ENCODE data around the gene SND1. TPM values are rescaled to one million over a fixed set of nuclear protein-coding genes. Genes with fewer than 3 reads are reported as not detected.

SND1 gene
- total RNA-seq, 5 donors from 2014 or later (not counting 1 experiment from before 2014, with no cell fraction given): 137 to 187 (median 154) TPM

- H3K9me3 ChIP-seq: no peaks in the 10 kb centered on the region
- peak overlapping the region; percentile 12 to 80 for H3K4me3 ChIP-seq (ENCODE audit: control insufficient read depth in 1 of 2, extremely low read depth in 1 of 2, low read length in 1 of 2)
- ChIA-PET CTCF (no interaction called here), POLR2A (no interaction called here)
- peaks cover 0 to 4% of the 10 kb centered on the region in 2 donors for H3K36me3 ChIP-seq (ENCODE audit: control insufficient read depth in 2 of 2, extremely low read depth in 1 of 2, insufficient read depth in 1 of 2, low read length in 1 of 2)
- Mint-ChIP-seq H3K36me3 (peaks cover 19% of the 10 kb centered on the region), H3K27ac (no peak overlapping the region), H3K27me3 (peaks cover 0 to 12% of the 10 kb centered on the region in 2 donors), H3K4me3 (peak overlapping the region; percentile 76 to 87 (median 84)), H3K9me3 (no peaks in the 10 kb centered on the region), H3K4me1 (peaks cover 20 to 26% (median 23%) of the 10 kb centered on the region in 3 donors)
- peaks cover 2 to 23% of the 10 kb centered on the region in 2 experiments for H3K27me3 ChIP-seq (replicated peaks in 1 of 2; ENCODE audit: control insufficient read depth in 2 of 2, extremely low read depth in 1 of 2, insufficient read depth in 2 of 2, low read length in 1 of 2)
- no peak overlapping the region for H3K27ac ChIP-seq (ENCODE audit: low read length)
- DNase-seq (peak in 33 of 35 experiments; percentile 12 to 73 (median 40)), ATAC-seq (replicated peaks in 1 of 4) (peak; percentile 80 to 94 (median 82))
- H3K4me1 ChIP-seq (ENCODE audit: control insufficient read depth in 1 of 2, extremely low read depth in 1 of 2, insufficient read depth in 2 of 2, low read length in 2 of 2): peaks cover 5 to 21% of the 10 kb centered on the region in 2 experiments
- under 1% methylated on average over 62 of the region's 87 CpGs for WGBS (ENCODE audit: insufficient coverage)
Observed at GRCh38 chr7:128031901-128032604, 380.1 kb downstream of the SND1 start.

DNA sequence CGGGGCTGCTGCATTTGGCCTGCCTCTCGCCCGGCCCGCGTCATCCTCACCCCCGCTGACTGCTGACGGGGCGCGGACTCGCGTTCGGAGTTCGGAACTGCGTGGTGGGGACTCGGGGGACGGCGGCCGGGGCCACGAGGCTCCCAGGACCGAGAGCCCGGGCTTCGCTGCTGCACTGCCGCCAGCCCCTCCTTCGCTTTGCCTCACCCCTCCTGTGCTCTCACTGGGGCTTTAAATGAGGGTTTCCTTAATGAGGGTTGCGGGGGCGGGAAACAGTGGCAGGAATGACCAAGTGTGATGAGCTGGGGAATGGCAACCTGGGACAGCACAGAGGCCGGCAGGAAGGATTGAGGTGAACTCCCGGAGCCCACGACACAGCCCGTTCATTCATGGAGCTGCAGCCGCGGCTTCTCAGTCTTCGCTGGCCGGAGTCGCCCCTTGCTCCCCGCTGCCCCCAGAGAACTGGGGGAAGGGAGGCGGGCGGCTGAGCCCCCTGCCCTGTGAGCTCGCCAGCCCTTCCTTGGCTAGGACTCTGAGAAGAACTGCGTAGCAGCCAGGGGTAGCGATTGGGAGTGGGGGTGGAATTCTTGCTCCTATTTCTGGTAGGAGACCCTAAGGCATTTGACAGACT is 380.7 kb downstream of the SND1 start:
- Histone ChIP-seq H3K4me1 (ENCODE audit: control insufficient read depth in 1 of 2, extremely low read depth in 1 of 2, insufficient read depth in 2 of 2, low read length in 2 of 2) (peaks cover 5 to 21% of the 10 kb centered on the region in 2 experiments), H3K27me3 (replicated peaks in 1 of 2; ENCODE audit: control insufficient read depth in 2 of 2, extremely low read depth in 1 of 2, insufficient read depth in 2 of 2, low read length in 1 of 2) (peaks cover 2 to 23% of the 10 kb centered on the region in 2 experiments), H3K36me3 (ENCODE audit: control insufficient read depth in 2 of 2, extremely low read depth in 1 of 2, insufficient read depth in 1 of 2, low read length in 1 of 2) (peaks cover 0 to 4% of the 10 kb centered on the region in 2 donors), H3K9me3 (no peaks in the 10 kb centered on the region), H3K27ac (ENCODE audit: low read length) (no peak overlapping the region), H3K4me3 (ENCODE audit: control insufficient read depth in 1 of 2, extremely low read depth in 1 of 2, low read length in 1 of 2) (peak overlapping the region in 1 of 2 donors; percentile 80)
- Mint-ChIP-seq H3K27ac (no peak overlapping the region), H3K27me3 (peaks cover 0 to 12% of the 10 kb centered on the region in 2 donors), H3K36me3 (peaks cover 15% of the 10 kb centered on the region), H3K9me3 (no peaks in the 10 kb centered on the region), H3K4me3 (peak overlapping the region; percentile 51 to 84 (median 64)), H3K4me1 (peaks cover 13 to 26% (median 21%) of the 10 kb centered on the region in 3 donors)
- 37% methylated on average over 30 of the region's 41 CpGs for WGBS (ENCODE audit: insufficient coverage)
- ChIA-PET POLR2A (no interaction called here), CTCF (no interaction called here)
- ATAC-seq (replicated peaks in 1 of 4): peak in 2 of 4 experiments; percentile 1 to 20
- DNase-seq: peak in 3 of 35 experiments; percentile 14 to 17 (median 17)

- H3K4me1 ChIP-seq (ENCODE audit: control insufficient read depth in 1 of 2, extremely low read depth in 1 of 2, insufficient read depth in 2 of 2, low read length in 2 of 2): peaks cover 5 to 21% of the 10 kb centered on the region in 2 experiments
- POLR2A ChIA-PET: no interaction called here
- CTCF ChIA-PET: no interaction called here
- Mint-ChIP-seq H3K9me3 (no peaks in the 10 kb centered on the region), H3K4me1 (peaks cover 13 to 26% (median 21%) of the 10 kb centered on the region in 3 donors), H3K27me3 (peaks cover 0 to 12% of the 10 kb centered on the region in 2 donors), H3K4me3 (peak overlapping the region; percentile 51 to 84 (median 64)), H3K27ac (no peak overlapping the region), H3K36me3 (peaks cover 13% of the 10 kb centered on the region)
- peaks cover 2 to 23% of the 10 kb centered on the region in 2 experiments for H3K27me3 ChIP-seq (replicated peaks in 1 of 2; ENCODE audit: control insufficient read depth in 2 of 2, extremely low read depth in 1 of 2, insufficient read depth in 2 of 2, low read length in 1 of 2)
- H3K9me3 ChIP-seq: no peaks in the 10 kb centered on the region
- no peak overlapping the region for H3K27ac ChIP-seq (ENCODE audit: low read length)
- no peak for ATAC-seq (replicated peaks in 1 of 4)
- H3K4me3 ChIP-seq (ENCODE audit: control insufficient read depth in 1 of 2, extremely low read depth in 1 of 2, low read length in 1 of 2): no peak overlapping the region
- WGBS (ENCODE audit: insufficient coverage): 100% methylated on average over 6 of the region's 9 CpGs
- H3K36me3 ChIP-seq (ENCODE audit: control insufficient read depth in 2 of 2, extremely low read depth in 1 of 2, insufficient read depth in 1 of 2, low read length in 1 of 2): peaks cover 0 to 4% of the 10 kb centered on the region in 2 donors
- no peak for DNase-seq
Observed at GRCh38 chr7:128033246-128033645, 381.3 kb downstream of the SND1 start.

DNA sequence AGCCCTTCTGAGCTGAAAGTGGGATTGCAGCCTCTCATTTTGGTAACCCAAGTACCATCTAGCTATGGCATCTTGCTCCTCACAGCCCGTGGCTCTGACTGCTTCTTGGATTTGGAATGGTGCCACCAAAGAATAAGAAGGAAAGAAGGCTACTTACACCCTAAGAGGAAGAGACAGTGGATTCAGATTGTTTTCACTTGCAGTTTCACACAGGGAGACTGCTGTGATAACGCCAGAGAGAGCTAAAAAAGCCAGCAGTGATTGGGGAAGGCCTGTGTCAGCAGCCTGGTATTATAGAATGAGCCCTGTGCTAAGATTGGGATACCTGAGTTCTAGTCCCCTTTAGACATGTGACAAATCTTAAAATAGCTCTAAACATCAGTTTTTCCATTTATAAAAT is 382.8 kb downstream of the SND1 start:
- peaks cover 5 to 21% of the 10 kb centered on the region in 2 experiments for H3K4me1 ChIP-seq (ENCODE audit: control insufficient read depth in 1 of 2, extremely low read depth in 1 of 2, insufficient read depth in 2 of 2, low read length in 2 of 2)
- ChIA-PET CTCF (interaction anchor here (0.7 to 1.6 kb wide), 2 partner anchors 168 to 325 kb away, joined by 3 read pairs; no protein-coding TSS in a partner anchor), POLR2A (no interaction called here)
- WGBS (ENCODE audit: insufficient coverage): 88% methylated on average over 1 of the region's 2 CpGs
- no peak overlapping the region for H3K27ac Mint-ChIP-seq
- no peaks in the 10 kb centered on the region for H3K36me3 ChIP-seq (ENCODE audit: control insufficient read depth in 2 of 2, extremely low read depth in 1 of 2, insufficient read depth in 1 of 2, low read length in 1 of 2)
- peaks cover 0 to 8% of the 10 kb centered on the region in 2 donors for H3K27me3 Mint-ChIP-seq
- H3K36me3 Mint-ChIP-seq: no peaks in the 10 kb centered on the region
- no peak overlapping the region for H3K4me3 Mint-ChIP-seq
- peaks cover 5 to 17% (median 11%) of the 10 kb centered on the region in 3 donors for H3K4me1 Mint-ChIP-seq
- H3K27ac ChIP-seq (ENCODE audit: low read length): no peak overlapping the region
- no peaks in the 10 kb centered on the region for H3K9me3 ChIP-seq
- H3K9me3 Mint-ChIP-seq: no peaks in the 10 kb centered on the region
- ATAC-seq (replicated peaks in 1 of 4) (no peak), DNase-seq (no peak)
- peaks cover 2 to 15% of the 10 kb centered on the region in 2 experiments for H3K27me3 ChIP-seq (replicated peaks in 1 of 2; ENCODE audit: control insufficient read depth in 2 of 2, extremely low read depth in 1 of 2, insufficient read depth in 2 of 2, low read length in 1 of 2)
- H3K4me3 ChIP-seq (ENCODE audit: control insufficient read depth in 1 of 2, extremely low read depth in 1 of 2, low read length in 1 of 2): no peak overlapping the region

DNA sequence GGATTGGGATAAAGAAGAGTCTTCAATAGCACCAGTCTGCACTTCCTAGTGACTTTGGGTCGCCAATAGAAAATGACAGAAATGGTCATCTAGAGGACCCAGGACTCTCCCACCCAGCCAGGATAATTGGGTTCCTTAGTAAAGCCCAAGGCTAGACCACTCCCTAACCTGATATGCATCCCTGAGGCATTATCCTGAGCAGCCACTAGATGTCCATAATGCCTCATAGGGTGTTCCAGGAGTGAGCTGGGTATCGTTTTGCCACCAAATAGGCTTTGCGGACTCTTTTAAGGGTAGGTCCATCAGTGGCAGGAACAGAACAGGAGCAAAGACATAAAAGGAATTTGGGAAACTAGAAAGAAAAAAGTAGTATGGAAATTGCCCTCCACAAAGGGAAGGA is 383.7 kb downstream of the SND1 start:
- Mint-ChIP-seq H3K36me3 (no peaks in the 10 kb centered on the region), H3K27me3 (peaks cover 0 to 1% of the 10 kb centered on the region in 2 donors), H3K4me3 (no peak overlapping the region), H3K9me3 (no peaks in the 10 kb centered on the region), H3K4me1 (peaks cover 0 to 9% (median 3%) of the 10 kb centered on the region in 3 donors), H3K27ac (no peak overlapping the region)
- WGBS (ENCODE audit: insufficient coverage): 100% methylated on average over 3 of the region's 3 CpGs
- no peak for DNase-seq
- Histone ChIP-seq H3K4me3 (ENCODE audit: control insufficient read depth in 1 of 2, extremely low read depth in 1 of 2, low read length in 1 of 2) (no peak overlapping the region), H3K36me3 (ENCODE audit: control insufficient read depth in 2 of 2, extremely low read depth in 1 of 2, insufficient read depth in 1 of 2, low read length in 1 of 2) (no peaks in the 10 kb centered on the region), H3K27me3 (replicated peaks in 1 of 2; ENCODE audit: control insufficient read depth in 2 of 2, extremely low read depth in 1 of 2, insufficient read depth in 2 of 2, low read length in 1 of 2) (peaks cover 2 to 6% of the 10 kb centered on the region in 2 experiments), H3K4me1 (ENCODE audit: control insufficient read depth in 1 of 2, extremely low read depth in 1 of 2, insufficient read depth in 2 of 2, low read length in 2 of 2) (peaks cover 5 to 12% of the 10 kb centered on the region in 2 experiments), H3K27ac (ENCODE audit: low read length) (no peak overlapping the region), H3K9me3 (no peaks in the 10 kb centered on the region)
- no peak for ATAC-seq (replicated peaks in 1 of 4)
- ChIA-PET POLR2A (no interaction called here), CTCF (interaction anchor here in 1 of 2 donors (0.8 to 1.6 kb wide), 2 partner anchors 174 to 326 kb away, joined by 3 to 4 read pairs; no protein-coding TSS in a partner anchor)

GRCh38 chr7:128036226-128036940 is 384.4 kb downstream of the SND1 start:
- DNase-seq: no peak
- Histone ChIP-seq H3K27ac (ENCODE audit: low read length) (no peak overlapping the region), H3K27me3 (replicated peaks in 1 of 2; ENCODE audit: control insufficient read depth in 2 of 2, extremely low read depth in 1 of 2, insufficient read depth in 2 of 2, low read length in 1 of 2) (peaks cover 2 to 6% of the 10 kb centered on the region in 2 experiments), H3K4me1 (ENCODE audit: control insufficient read depth in 1 of 2, extremely low read depth in 1 of 2, insufficient read depth in 2 of 2, low read length in 2 of 2) (peaks cover 5 to 7% of the 10 kb centered on the region in 2 experiments), H3K9me3 (no peaks in the 10 kb centered on the region), H3K36me3 (ENCODE audit: control insufficient read depth in 2 of 2, extremely low read depth in 1 of 2, insufficient read depth in 1 of 2, low read length in 1 of 2) (no peaks in the 10 kb centered on the region), H3K4me3 (ENCODE audit: control insufficient read depth in 1 of 2, extremely low read depth in 1 of 2, low read length in 1 of 2) (no peak overlapping the region)
- ChIA-PET CTCF (interaction anchor here in 1 of 2 donors (0.6 to 1.6 kb wide), 3 partner anchors 173 to 327 kb away, joined by 3 to 4 read pairs (median 3); no protein-coding TSS in a partner anchor), POLR2A (no interaction called here)
- peaks cover 0 to 1% of the 10 kb centered on the region in 2 donors for H3K27me3 Mint-ChIP-seq
- H3K4me1 Mint-ChIP-seq: peaks cover 0 to 9% (median 3%) of the 10 kb centered on the region in 3 donors
- peaks cover under 1% of the 10 kb centered on the region for H3K36me3 Mint-ChIP-seq
- WGBS (ENCODE audit: insufficient coverage): no CpG with 5 or more reads among the region's 4 CpGs
- H3K4me3 Mint-ChIP-seq: no peak overlapping the region
- no peak for ATAC-seq (replicated peaks in 1 of 4)
- no peak overlapping the region for H3K27ac Mint-ChIP-seq
- H3K9me3 Mint-ChIP-seq: no peaks in the 10 kb centered on the region

Measured in T-cell (primary cell).